Neural progenitor cell (in vitro differentiated cells): ENCODE data around the gene TNIP1. TPM values are rescaled to one million over a fixed set of nuclear protein-coding genes. Genes with fewer than 3 reads are reported as not detected.

Experiments used
- DNase-seq: peaks from one replicate; pipeline ENCODE4 v3.0.0-alpha.2; 2016; ENCODE audit warnings: low spot score
- H2AFZ ChIP-seq: fragments of 200-600 bp; sonication (generic); replicated peaks from 2 replicates; pipeline ENCODE4 v1.6.1; 2016; ENCODE audit warnings: antibody characterized with exemption
- H3F3A ChIP-seq: fragments of 200-600 bp; sonication (generic); 2 replicates; pipeline ENCODE4 v1.6.1; 2016; ENCODE audit warnings: antibody characterized with exemption, low read depth
- H3K27ac ChIP-seq: fragments of 200-600 bp; sonication (generic); 2 replicates; pipeline ENCODE4 v1.5.1; 2016; ENCODE audit warnings: mild to moderate bottlenecking
- H3K27me3 ChIP-seq: fragments of 200-600 bp; sonication (generic); 2 replicates; pipeline ENCODE4 v1.6.1; 2016; ENCODE audit warnings: mild to moderate bottlenecking, moderate library complexity
- H3K36me3 ChIP-seq: fragments of 200-600 bp; sonication (generic); 2 replicates; pipeline ENCODE4 v1.5.1; 2016
- H3K4me1 ChIP-seq: fragments of 200-600 bp; sonication (generic); 2 replicates; pipeline ENCODE4 v1.6.1; 2016; ENCODE audit warnings: mixed run types
- H3K4me2 ChIP-seq: fragments of 200-600 bp; sonication (generic); 2 replicates; pipeline ENCODE4 v1.6.1; 2016
- H3K4me3 ChIP-seq: fragments of 200-600 bp; sonication (generic); 2 replicates; pipeline ENCODE4 v1.5.1; 2016
- H3K79me2 ChIP-seq: fragments of 200-600 bp; sonication (generic); 2 replicates; pipeline ENCODE4 v1.6.1; 2016; ENCODE audit warnings: low read depth
- H3K9ac ChIP-seq: fragments of 200-600 bp; sonication (generic); 2 replicates; pipeline ENCODE4 v1.6.1; 2016
- H3K9me3 ChIP-seq: fragments of 200-600 bp; sonication (generic); 2 replicates; pipeline ENCODE4 v1.5.1; 2016; ENCODE audit warnings: low read depth
- H4K20me1 ChIP-seq: fragments of 200-600 bp; sonication (generic); 2 replicates; pipeline ENCODE4 v1.6.1; 2016; ENCODE audit warnings: low read depth
- H3K27ac Mint-ChIP-seq: 3 replicates; pipeline ENCODE4 v1.8.0; 2021; ENCODE audit warnings: mixed read lengths
- H3K27me3 Mint-ChIP-seq: 2 replicates; pipeline ENCODE4 v1.8.0; 2022; ENCODE audit warnings: low read depth, mild to moderate bottlenecking, inconsistent platforms, moderate library complexity, mixed read lengths; ENCODE audit not compliant: insufficient read depth
- H3K36me3 Mint-ChIP-seq: 3 replicates; pipeline ENCODE4 v1.8.0; 2021; ENCODE audit warnings: mixed read lengths
- H3K4me1 Mint-ChIP-seq: 3 replicates; pipeline ENCODE4 v1.8.0; 2021; ENCODE audit warnings: mixed read lengths
- H3K4me3 Mint-ChIP-seq: 3 replicates; pipeline ENCODE4 v1.8.0; 2021; ENCODE audit warnings: mild to moderate bottlenecking, moderate library complexity, mixed read lengths
- H3K9me3 Mint-ChIP-seq: 3 replicates; pipeline ENCODE4 v1.8.0; 2020; ENCODE audit warnings: mixed read lengths
- CTCF ChIP-seq: fragments of 200-600 bp; sonication (generic); IDR thresholded peaks from 2 replicates; pipeline ENCODE4 v1.5.1; 2017; ENCODE audit warnings: antibody characterized with exemption, mild to moderate bottlenecking
- EZH2 ChIP-seq: fragments of 200-600 bp; sonication (generic); IDR thresholded peaks from 2 replicates; pipeline ENCODE4 v1.6.1; 2017; ENCODE audit warnings: antibody characterized with exemption, mild to moderate bottlenecking, moderate library complexity
- EZH2phosphoT487 ChIP-seq: fragments of 200-600 bp; sonication (generic); IDR thresholded peaks from 2 replicates; pipeline ENCODE4 v1.6.1; 2017; ENCODE audit warnings: antibody characterized with exemption
- total RNA-seq: library from RNA; depleted of rRNA; stranded (reverse); fragments of >200 nt; gene quantifications from 2 replicates; pipeline ENCODE4 v1.2.3, GENCODE V29; 2015; ENCODE audit warnings: low replicate concordance

The TNIP1 gene
- total RNA-seq, 1 donor from 2014 or later: 33.5 TPM

DNA sequence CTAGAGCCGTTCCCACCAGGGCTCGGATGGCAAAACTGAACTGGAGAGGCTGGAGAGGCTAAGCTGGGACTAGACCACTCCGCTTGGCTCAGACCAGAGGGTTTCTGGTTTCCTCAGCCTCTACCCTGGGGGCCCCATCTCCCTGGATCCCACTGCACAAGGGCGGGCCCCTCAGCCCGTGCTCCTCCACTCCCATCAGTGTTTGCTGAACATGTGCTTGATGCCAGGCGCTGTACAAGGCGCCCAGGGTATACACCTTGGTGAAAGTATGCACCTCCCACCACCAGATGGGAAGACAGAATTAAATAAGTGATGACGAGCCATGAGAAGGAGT is 42.5 kb downstream of the TNIP1 start:
- DNase-seq: no peak
- Histone ChIP-seq H3K4me2 (no peak overlapping the region), H3K4me1 (no peaks in the 10 kb centered on the region), H3K79me2 (no peaks in the 10 kb centered on the region), H2AFZ (no peak overlapping the region), H4K20me1 (no peaks in the 10 kb centered on the region), H3K36me3 (no peaks in the 10 kb centered on the region), H3F3A (no peaks in the 10 kb centered on the region), H3K27me3 (no peaks in the 10 kb centered on the region), H3K27ac (no peak overlapping the region), H3K9me3 (no peaks in the 10 kb centered on the region), H3K9ac (no peak overlapping the region), H3K4me3 (no peak overlapping the region)
- Mint-ChIP-seq H3K4me3 (no peak overlapping the region), H3K27ac (no peak overlapping the region), H3K27me3 (no peaks in the 10 kb centered on the region), H3K9me3 (no peaks in the 10 kb centered on the region), H3K36me3 (peaks cover 31% of the 10 kb centered on the region), H3K4me1 (no peaks in the 10 kb centered on the region)
- TF ChIP-seq CTCF (no peak), EZH2 (no peak), EZH2phosphoT487 (no peak)

DNA sequence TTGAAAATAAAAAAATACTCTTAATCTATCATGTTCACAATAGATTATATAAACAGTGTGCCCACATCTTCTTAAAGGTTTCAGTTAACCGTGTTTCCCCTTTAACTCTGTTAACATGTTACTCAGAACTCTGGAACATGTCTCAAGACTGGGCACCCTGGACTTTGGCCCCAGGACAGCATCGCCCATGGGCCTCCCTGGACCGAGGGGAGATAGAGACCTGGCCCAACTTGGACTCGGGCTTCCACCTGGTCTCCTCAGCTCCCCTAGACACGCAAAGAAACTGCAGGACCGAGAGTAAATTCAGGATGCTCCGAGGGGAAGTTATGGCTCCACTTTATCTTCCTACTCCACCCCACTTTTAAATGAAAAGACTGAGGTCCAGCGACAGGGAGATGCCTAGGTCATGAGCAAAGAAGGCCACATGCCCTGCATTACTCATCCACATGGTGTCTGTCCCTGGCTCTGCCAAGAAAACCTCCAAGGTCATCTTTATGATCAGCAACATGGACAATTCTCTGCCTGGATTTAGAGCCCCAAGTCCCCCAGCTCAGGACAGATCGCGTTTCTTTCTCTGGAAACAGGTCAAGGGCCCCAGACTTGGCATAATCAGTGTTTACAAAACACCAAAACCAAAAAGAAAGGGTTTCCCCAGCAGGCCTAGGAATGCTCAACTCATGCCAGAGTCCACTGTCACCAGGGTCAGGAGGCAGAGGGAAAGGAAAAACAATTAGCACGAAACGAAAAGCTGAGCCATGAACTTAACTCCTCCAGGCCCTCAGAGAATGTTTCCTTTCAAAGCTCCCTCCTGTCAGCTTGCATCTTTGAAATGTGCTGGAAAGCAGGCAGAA is 43.0 kb downstream of the TNIP1 start:
- Histone ChIP-seq H3K9ac (no peak overlapping the region), H3K4me3 (no peak overlapping the region), H4K20me1 (no peaks in the 10 kb centered on the region), H3K27ac (no peak overlapping the region), H3K79me2 (no peaks in the 10 kb centered on the region), H3K4me1 (no peaks in the 10 kb centered on the region), H3K27me3 (no peaks in the 10 kb centered on the region), H3K9me3 (no peaks in the 10 kb centered on the region), H3F3A (no peaks in the 10 kb centered on the region), H2AFZ (no peak overlapping the region), H3K4me2 (no peak overlapping the region), H3K36me3 (no peaks in the 10 kb centered on the region)
- TF ChIP-seq EZH2phosphoT487 (no peak), EZH2 (no peak), CTCF (no peak)
- H3K27me3 Mint-ChIP-seq: no peaks in the 10 kb centered on the region
- H3K9me3 Mint-ChIP-seq: no peaks in the 10 kb centered on the region
- H3K4me3 Mint-ChIP-seq: no peak overlapping the region
- H3K36me3 Mint-ChIP-seq: peaks cover 26% of the 10 kb centered on the region
- H3K4me1 Mint-ChIP-seq: no peaks in the 10 kb centered on the region
- no peak for DNase-seq
- no peak overlapping the region for H3K27ac Mint-ChIP-seq

GRCh38 chr5:151036556-151036955 is 44.3 kb downstream of the TNIP1 start:
- H3F3A ChIP-seq: no peaks in the 10 kb centered on the region
- TF ChIP-seq EZH2phosphoT487: no peak
- TF ChIP-seq EZH2: no peak
- no peak for TF ChIP-seq CTCF
- H4K20me1 ChIP-seq: no peaks in the 10 kb centered on the region
- Mint-ChIP-seq H3K9me3 (no peaks in the 10 kb centered on the region), H3K4me3 (no peak overlapping the region), H3K4me1 (no peaks in the 10 kb centered on the region), H3K36me3 (peaks cover 26% of the 10 kb centered on the region), H3K27me3 (no peaks in the 10 kb centered on the region), H3K27ac (no peak overlapping the region)
- no peaks in the 10 kb centered on the region for H3K9me3 ChIP-seq
- no peak overlapping the region for H2AFZ ChIP-seq
- H3K27ac ChIP-seq: no peak overlapping the region
- H3K4me2 ChIP-seq: no peak overlapping the region
- H3K9ac ChIP-seq: no peak overlapping the region
- H3K79me2 ChIP-seq: no peaks in the 10 kb centered on the region
- H3K36me3 ChIP-seq: no peaks in the 10 kb centered on the region
- no peaks in the 10 kb centered on the region for H3K27me3 ChIP-seq
- DNase-seq: no peak
- no peak overlapping the region for H3K4me3 ChIP-seq
- no peaks in the 10 kb centered on the region for H3K4me1 ChIP-seq
